Stimulated activated naive CD8-positive, alpha-beta T cell treated with anti-CD3 and anti-CD28 coated beads, Interleukin-15, amount 100 ng/mL, for 72 hours (primary cell): ENCODE data around the gene PTTG1.

Experiments
- ATAC-seq: fragments of 150-1000 bp; cut with Tn5 transposase; 2 replicates; pipeline ENCODE4 v1.10.0; 2021; ENCODE audit warnings: mild to moderate bottlenecking, moderate library complexity
- DNase-seq, 2 donors: peaks; one replicate each; pipeline ENCODE4 v3.0.0; 2021 to 2022
- H3K27ac Mint-ChIP-seq, 2 donors: one replicate each; pipeline ENCODE4 v1.8.0; 2022; ENCODE audit warnings: mild to moderate bottlenecking in 2 of 2, mixed read lengths in 2 of 2, moderate library complexity in 2 of 2
- H3K27me3 Mint-ChIP-seq: one replicate; pipeline ENCODE4 v1.8.0; 2022; ENCODE audit warnings: mixed read lengths
- H3K4me1 Mint-ChIP-seq: one replicate; pipeline ENCODE4 v1.8.0; 2022; ENCODE audit warnings: mild to moderate bottlenecking, mixed read lengths
- H3K4me3 Mint-ChIP-seq, 2 donors: one replicate each; pipeline ENCODE4 v1.8.0; 2022; ENCODE audit warnings: mild to moderate bottlenecking in 2 of 2, mixed read lengths in 2 of 2, moderate library complexity in 1 of 2
- H3K9me3 Mint-ChIP-seq, 2 donors: one replicate each; pipeline ENCODE4 v1.8.0; 2022; ENCODE audit warnings: mixed read lengths in 2 of 2

The PTTG1 gene

GRCh38 chr5:160470437-160471361, 49.0 kb downstream of the PTTG1 start:
- H3K9me3 Mint-ChIP-seq, result no peaks in the 10 kb centered on the region
- ATAC-seq (no peak), DNase-seq (no peak)
- H3K27me3 Mint-ChIP-seq, result no peaks in the 10 kb centered on the region
- peaks cover 70% of the 10 kb centered on the region for H3K4me1 Mint-ChIP-seq
- peak overlapping the region; percentile 92 to 100 for H3K4me3 Mint-ChIP-seq
- H3K27ac Mint-ChIP-seq, result peak overlapping the region; percentile 64 to 84

GRCh38 chr5:160471761-160472160, 50.1 kb downstream of the PTTG1 start:
- Mint-ChIP-seq H3K4me3 (peak overlapping the region; percentile 73 to 100), H3K27me3 (no peaks in the 10 kb centered on the region), H3K27ac (peak overlapping the region in 1 of 2 donors; percentile 76), H3K4me1 (peaks cover 70% of the 10 kb centered on the region), H3K9me3 (no peaks in the 10 kb centered on the region)
- ATAC-seq, result no peak
- DNase-seq, result no peak

GRCh38 chr5:160472482-160472881, 50.8 kb downstream of the PTTG1 start:
- DNase-seq (no peak), ATAC-seq (no peak)
- peaks cover 70% of the 10 kb centered on the region for H3K4me1 Mint-ChIP-seq
- peak overlapping the region; percentile 73 to 100 for H3K4me3 Mint-ChIP-seq
- H3K9me3 Mint-ChIP-seq, result no peaks in the 10 kb centered on the region
- no peaks in the 10 kb centered on the region for H3K27me3 Mint-ChIP-seq
- peak overlapping the region in 1 of 2 donors; percentile 76 for H3K27ac Mint-ChIP-seq

GRCh38 chr5:160473681-160474080, 52.0 kb downstream of the PTTG1 start:
- H3K4me3 Mint-ChIP-seq, result peak overlapping the region; percentile 45 to 72
- peaks cover 75% of the 10 kb centered on the region for H3K4me1 Mint-ChIP-seq
- H3K9me3 Mint-ChIP-seq, result no peaks in the 10 kb centered on the region
- ATAC-seq (no peak), DNase-seq (no peak)
- H3K27ac Mint-ChIP-seq, result no peak overlapping the region
- H3K27me3 Mint-ChIP-seq, result no peaks in the 10 kb centered on the region

- DNase-seq (no peak), ATAC-seq (no peak)
- Mint-ChIP-seq H3K4me3 (no peak overlapping the region), H3K9me3 (no peaks in the 10 kb centered on the region), H3K27me3 (no peaks in the 10 kb centered on the region), H3K4me1 (peaks cover 76% of the 10 kb centered on the region), H3K27ac (no peak overlapping the region)
Measured at GRCh38 chr5:160474084-160474483, 52.4 kb downstream of the PTTG1 start.

GRCh38 chr5:160475864-160476438, 54.3 kb downstream of the PTTG1 start:
- no peaks in the 10 kb centered on the region for H3K9me3 Mint-ChIP-seq
- DNase-seq (no peak), ATAC-seq (no peak)
- peak overlapping the region in 1 of 2 donors; percentile 81 for H3K27ac Mint-ChIP-seq
- H3K27me3 Mint-ChIP-seq, result no peaks in the 10 kb centered on the region
- peaks cover 81% of the 10 kb centered on the region for H3K4me1 Mint-ChIP-seq
- peak overlapping the region in 1 of 2 donors; percentile 62 for H3K4me3 Mint-ChIP-seq

- Mint-ChIP-seq H3K4me1 (peaks cover 70% of the 10 kb centered on the region), H3K27me3 (no peaks in the 10 kb centered on the region), H3K9me3 (no peaks in the 10 kb centered on the region), H3K4me3 (peak overlapping the region; percentile 25 to 27), H3K27ac (peak overlapping the region; percentile 30 to 43)
- ATAC-seq, result no peak
- no peak for DNase-seq
Measured at GRCh38 chr5:160477266-160477970, 55.8 kb downstream of the PTTG1 start.

- H3K9me3 Mint-ChIP-seq, result no peaks in the 10 kb centered on the region
- H3K4me1 Mint-ChIP-seq, result peaks cover 67% of the 10 kb centered on the region
- no peak for ATAC-seq
- H3K27me3 Mint-ChIP-seq, result no peaks in the 10 kb centered on the region
- H3K4me3 Mint-ChIP-seq, result peak overlapping the region in 1 of 2 donors; percentile 1
- H3K27ac Mint-ChIP-seq, result peak overlapping the region; percentile 12 to 63
- no peak for DNase-seq
Measured at GRCh38 chr5:160478163-160478562, 56.5 kb downstream of the PTTG1 start.
